Measurements from ENCODE around the gene GPR155.

DNA sequence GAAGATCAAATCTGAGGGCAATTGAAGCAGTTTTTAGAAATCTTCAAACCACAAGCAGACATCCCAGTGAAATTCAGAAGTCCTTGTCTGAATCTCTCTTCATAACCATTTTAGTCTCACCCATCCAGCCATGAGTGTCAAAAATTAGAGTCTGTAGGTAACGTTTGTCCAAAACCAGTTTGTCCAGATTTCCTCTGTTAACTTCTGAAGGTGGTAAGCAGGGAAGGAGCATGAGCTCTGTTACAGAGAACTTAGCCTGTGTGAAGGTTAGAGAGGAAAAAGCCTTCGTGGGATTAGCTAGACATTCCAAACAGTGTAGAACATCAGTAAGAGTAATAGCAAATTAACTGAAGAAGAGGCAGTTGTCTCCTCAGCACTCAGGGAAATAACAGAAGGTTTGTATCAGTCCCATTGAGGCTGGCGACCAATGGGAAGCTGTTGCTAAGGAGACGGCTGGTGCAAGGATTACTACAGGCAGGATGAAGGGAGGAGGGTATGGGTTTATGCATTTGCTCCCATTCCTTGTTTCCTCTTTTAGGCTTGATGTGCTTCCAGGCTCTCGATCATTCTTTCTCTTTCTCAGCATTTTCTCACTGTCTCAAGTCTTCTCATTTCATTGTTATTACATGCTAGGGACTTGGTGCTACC, 8.7 kb upstream of the GPR155 start:
- TF ChIP-seq, protein P1, sequence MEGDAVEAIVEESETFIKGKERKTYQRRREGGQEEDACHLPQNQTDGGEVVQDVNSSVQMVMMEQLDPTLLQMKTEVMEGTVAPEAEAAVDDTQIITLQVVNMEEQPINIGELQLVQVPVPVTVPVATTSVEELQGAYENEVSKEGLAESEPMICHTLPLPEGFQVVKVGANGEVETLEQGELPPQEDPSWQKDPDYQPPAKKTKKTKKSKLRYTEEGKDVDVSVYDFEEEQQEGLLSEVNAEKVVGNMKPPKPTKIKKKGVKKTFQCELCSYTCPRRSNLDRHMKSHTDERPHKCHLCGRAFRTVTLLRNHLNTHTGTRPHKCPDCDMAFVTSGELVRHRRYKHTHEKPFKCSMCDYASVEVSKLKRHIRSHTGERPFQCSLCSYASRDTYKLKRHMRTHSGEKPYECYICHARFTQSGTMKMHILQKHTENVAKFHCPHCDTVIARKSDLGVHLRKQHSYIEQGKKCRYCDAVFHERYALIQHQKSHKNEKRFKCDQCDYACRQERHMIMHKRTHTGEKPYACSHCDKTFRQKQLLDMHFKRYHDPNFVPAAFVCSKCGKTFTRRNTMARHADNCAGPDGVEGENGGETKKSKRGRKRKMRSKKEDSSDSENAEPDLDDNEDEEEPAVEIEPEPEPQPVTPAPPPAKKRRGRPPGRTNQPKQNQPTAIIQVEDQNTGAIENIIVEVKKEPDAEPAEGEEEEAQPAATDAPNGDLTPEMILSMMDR (conservative IDR thresholded peaks at IDR 0.05; ENCODE audit: low read length) = no peak
- no peak for TF ChIP-seq EZH2phosphoT487 (IDR thresholded peaks at IDR 0.05; ENCODE audit: borderline replicate concordance)

All from Loucy (cell line).